ENCODE results near the gene ADAMTS5.

ADAMTS5 gene

GRCh38 chr21:26883768-26884167 lies 83.1 kb downstream of the ADAMTS5 start:
- DNase-seq, result no peak

- no peak for DNase-seq
These were observed 85.2 kb downstream of the ADAMTS5 start for GRCh38 chr21:26881504-26882228.

GRCh38 chr21:26877018-26877417 lies 89.9 kb downstream of the ADAMTS5 start:
- no peak for DNase-seq

GRCh38 chr21:26874347-26874746 lies 92.5 kb downstream of the ADAMTS5 start:
- DNase-seq, result no peak

Data from activated CD8-positive, alpha-beta memory T cell treated with anti-CD3 and anti-CD28 coated beads for 24 hours (primary cell).